HG02763 (cell line): ENCODE results near the gene PEX10.
"Not testable (repeated sequence)": the region's sequence is repeated elsewhere in the genome, so short reads cannot be mapped to it uniquely, and the experiment has no call there.

ENCODE experiments used
- ATAC-seq: cut with Tn5 transposase; IDR thresholded peaks from one replicate; pipeline ENCODE4 v1.9.1; 2021; ENCODE audit warnings: mild to moderate bottlenecking, moderate library complexity; ENCODE audit not compliant: unreplicated experiment

The PEX10 gene

GRCh38 chr1:2443277-2444137, 31.1 kb upstream of the PEX10 start:
- no peak for ATAC-seq

GRCh38 chr1:2442661-2443060, 30.3 kb upstream of the PEX10 start:
- no peak for ATAC-seq

DNA sequence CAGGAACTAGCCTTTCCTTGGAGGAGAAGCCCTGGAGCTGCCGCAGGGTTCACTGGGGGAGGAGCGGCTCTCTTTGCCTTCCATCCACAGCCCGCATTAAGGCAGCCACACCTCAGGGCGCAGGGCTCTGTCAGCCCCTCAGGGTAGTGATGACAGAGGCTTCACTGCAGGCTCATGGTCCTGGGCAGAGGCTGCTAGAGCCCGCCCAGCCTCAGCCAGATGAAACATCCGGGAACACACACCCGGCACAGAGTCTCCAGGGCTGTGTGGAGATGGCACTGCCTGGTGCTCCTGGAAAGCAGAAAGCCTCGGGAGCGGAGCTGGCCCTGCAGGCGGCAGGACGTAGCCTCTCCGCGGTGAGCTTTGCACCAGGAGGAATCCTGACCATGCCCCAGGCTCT, 29.4 kb upstream of the PEX10 start:
- ATAC-seq: no peak

- ATAC-seq: not testable (repeated sequence)
Measured at GRCh38 chr1:2440346-2440745, 28.0 kb upstream of the PEX10 start.

DNA sequence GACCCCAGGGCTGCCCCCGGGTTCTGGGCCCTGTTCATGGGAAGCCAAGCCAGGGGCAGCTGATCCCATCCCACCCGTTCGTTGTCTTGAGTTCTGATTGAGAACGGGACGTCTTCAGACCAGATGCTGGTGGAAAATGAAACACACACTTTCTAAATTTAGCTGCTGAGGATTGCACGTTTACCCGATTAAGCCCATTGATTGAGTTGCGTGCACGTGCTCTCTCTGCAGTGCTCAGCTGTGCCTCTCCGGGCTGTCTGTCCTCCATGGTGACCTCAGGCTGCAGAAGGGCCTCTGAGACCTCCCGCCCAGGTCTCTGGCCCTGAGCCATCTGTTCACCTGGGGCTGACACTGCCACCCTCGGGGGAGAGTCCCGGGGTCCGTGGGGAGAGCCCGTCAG, 27.0 kb upstream of the PEX10 start:
- ATAC-seq: no peak

DNA sequence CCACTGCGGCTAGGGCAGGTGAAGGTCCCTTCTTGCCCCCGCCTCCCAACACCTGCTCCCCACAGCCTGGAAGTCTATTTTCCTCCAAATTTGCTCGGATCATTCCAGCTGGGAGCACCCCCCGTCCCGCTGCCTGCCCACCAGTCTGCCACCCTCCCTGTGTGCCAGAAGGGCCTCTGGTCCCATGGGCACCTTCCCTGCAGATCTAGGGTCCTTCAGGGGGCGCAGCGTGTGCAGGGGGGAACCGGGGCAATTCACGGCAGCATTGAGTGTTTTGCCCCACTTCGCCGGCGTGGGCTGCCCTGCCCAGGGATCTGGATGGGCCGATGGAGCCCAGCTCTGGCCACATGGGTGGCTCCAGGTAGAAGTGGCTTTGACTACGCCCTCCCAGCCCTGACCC, 26.3 kb upstream of the PEX10 start:
- ATAC-seq: no peak

DNA sequence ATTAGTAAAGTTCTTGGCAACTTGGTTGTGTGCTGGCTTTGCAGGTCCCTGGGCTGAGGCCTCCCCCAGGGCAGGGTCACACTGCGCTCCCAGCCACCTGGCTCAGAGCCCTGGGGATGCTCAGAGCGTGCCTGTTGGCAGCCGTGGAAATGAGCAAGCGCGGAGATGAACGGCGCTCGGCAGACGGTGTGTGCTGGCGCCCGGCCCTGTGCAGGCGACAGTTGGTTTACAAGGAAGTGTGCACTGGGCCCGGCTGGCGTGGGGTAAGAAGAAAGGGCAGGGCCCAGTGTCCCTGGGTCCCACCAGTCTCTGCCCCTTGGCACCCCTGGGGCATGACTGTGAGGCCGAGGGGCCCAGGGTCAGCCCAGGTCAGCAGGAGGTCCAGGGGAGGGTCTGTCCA, 25.7 kb upstream of the PEX10 start:
- ATAC-seq: no peak

- ATAC-seq: no peak
Measured at GRCh38 chr1:2437617-2438016, 25.3 kb upstream of the PEX10 start.

DNA sequence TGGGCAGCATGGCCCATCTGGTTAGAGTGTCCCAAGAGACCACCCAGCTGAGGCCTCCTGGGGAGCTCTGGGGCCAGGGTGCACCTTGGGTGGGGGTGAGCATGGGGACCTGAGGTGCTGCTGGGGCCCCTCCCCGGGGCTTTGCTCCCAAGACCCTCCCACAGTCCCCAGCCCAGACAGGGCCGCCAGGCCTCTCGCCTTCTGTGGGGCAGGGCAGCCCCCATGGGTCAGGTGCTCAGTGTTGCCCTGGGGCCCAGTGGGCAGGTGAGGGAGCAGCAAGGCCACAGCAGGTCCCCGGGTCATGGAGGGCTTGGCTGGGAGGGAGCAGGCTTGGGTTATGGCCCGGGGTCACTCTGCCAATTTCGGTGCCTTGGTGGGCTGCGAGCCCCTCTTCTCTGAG, 24.5 kb upstream of the PEX10 start:
- ATAC-seq: no peak

GRCh38 chr1:2435746-2436355, 23.5 kb upstream of the PEX10 start:
- no peak for ATAC-seq

DNA sequence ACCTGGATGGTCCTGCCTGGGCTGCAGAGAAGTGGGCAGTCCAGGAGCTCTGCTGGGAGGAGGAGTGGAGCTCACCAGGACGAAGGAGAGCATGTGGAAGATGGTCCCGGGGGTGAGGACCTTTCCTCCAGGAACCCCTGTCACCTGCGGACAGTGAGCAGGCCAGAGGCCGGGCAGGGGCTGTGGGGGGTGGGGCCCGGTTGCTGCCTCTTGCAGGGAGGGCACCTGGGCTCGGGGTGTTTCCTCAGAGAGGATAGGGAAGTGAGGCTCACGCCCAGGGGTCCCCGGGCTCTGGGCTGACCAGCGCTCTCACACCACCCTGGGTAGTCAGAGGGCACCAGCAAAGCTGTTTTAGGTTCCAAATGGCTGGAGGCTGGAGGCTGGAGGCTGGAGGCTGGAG, 22.7 kb upstream of the PEX10 start:
- no peak for ATAC-seq

- ATAC-seq: no peak
Measured at GRCh38 chr1:2433936-2434655, 21.7 kb upstream of the PEX10 start.

DNA sequence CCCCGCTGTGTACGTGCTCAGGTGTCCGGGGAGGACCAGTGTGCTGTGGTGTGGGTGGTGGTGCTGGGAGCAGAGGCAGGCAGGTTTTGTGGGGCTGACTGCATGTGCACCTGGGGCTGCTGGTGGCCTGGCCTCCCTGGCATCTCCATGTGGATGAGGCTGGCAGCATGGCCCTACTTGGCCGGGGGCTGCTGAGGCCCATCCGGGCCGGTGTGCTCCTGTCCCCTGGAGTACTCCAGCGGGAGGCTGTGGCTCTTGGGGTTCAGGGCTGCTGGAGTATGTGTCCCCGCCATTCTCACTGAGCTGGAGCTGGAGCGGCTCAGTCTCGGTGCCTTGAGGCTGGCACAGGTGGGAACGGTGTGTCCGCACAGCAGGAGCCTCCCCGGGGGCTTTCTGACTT, 20.8 kb upstream of the PEX10 start:
- ATAC-seq: no peak

GRCh38 chr1:2432441-2432844, 20.1 kb upstream of the PEX10 start:
- ATAC-seq: no peak

DNA sequence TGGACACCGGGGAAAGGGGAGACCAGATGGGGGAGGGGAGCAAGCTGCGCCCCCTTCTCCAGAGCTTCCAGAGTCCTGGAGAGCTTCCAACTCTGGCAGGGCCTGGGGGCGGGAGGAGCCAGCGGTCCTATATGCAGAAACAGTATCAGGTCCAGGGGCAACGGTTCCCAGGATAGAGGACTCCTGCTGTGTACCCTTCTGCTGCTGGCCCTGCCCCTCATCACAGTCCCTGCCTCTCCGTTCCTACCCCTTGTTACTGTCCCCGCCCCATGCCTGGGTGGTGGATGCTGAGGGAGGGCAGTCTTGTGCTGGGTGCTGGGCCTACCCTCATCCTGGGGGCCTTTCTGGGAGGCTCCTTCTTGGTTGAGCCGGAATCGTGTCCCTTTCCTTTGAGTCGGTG, 19.2 kb upstream of the PEX10 start:
- no peak for ATAC-seq

- ATAC-seq: no peak
Measured at GRCh38 chr1:2431103-2431502, 18.7 kb upstream of the PEX10 start.

- no peak for ATAC-seq
Measured at GRCh38 chr1:2430592-2430973, 18.2 kb upstream of the PEX10 start.

DNA sequence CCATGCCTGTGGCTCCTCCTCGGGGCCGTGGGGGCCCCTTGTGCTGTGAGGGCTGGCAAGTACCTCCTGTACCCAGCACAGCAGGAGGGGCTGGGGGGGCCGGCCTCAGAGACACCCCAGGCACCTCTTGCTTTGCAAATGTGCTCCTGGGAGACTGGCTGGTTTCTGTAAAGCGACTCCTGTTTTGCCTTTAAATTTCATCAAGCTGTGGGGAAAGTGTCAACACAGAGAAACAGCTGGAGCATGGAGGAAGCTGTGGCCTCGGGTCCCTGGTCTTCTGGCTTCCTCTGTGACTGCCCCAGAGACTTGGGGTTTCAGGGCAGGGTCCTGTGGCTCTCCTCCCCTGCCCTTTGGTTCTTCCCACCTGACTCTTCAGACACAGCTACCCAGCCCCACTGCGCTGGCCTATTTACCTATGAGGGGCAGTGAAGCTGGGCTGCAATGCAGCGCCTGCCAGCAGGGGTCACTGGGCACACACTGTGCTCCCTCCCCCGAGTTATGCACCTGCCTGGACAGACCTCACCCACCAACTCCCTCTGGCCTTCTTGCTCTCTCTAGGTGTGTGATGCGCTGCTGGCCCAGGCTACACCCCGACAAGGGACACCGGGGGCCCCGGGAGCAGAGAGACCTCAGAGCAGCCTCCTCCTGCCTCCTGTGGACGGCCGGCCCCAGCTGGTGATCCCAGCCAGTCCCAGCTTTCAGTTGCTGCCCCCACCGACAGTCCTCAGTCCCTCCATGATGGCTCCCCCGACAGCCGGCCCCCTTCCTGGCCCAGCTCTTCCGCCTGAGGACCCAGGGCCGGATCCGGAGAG, 17.6 kb upstream of the PEX10 start:
- ATAC-seq: no peak

GRCh38 chr1:2428490-2428889, 16.1 kb upstream of the PEX10 start:
- ATAC-seq: no peak

GRCh38 chr1:2427976-2428375, 15.6 kb upstream of the PEX10 start:
- no peak for ATAC-seq

GRCh38 chr1:2427051-2427450, 14.7 kb upstream of the PEX10 start:
- ATAC-seq: no peak
